K562 (cell line): ENCODE data around the gene FGFR1OP2. TPM values are rescaled to one million over a fixed set of nuclear protein-coding genes. Genes with fewer than 3 reads are reported as not detected.

Experiments
- ATAC-seq: fragments of 200-7000 bp; cut with Tn5 transposase; 3 replicates; pipeline ENCODE4 v1.9.1; 2020; ENCODE audit warnings: moderate library complexity
- BruUV-seq: library from RNA; stranded (reverse); fragments of 400-500 nt; replicated peaks from 2 replicates; lab custom pipeline; 2021; lab: Mats Ljungman, UMichigan
- CTCF ChIA-PET: fragments of 300-600 bp; formaldehyde crosslinking; extraction: SDS; loops from one replicate; lab custom pipeline; 2021; ENCODE audit warnings: low intra/inter-chr PET ratio; lab: Yijun Ruan, JAX
- POLR2A ChIA-PET: fragments of 300-600, 350-650 bp; sonication (Branson Sonifier 250); formaldehyde crosslinking; extraction: SDS; loops from one replicate; lab custom pipeline; 2021; ENCODE audit warnings: antibody characterized with exemption, inconsistent platforms; lab: Yijun Ruan, JAX
- DNase-seq, 4 experiments: peaks; one replicate each; pipeline versions ENCODE4 v3.0.0 to v3.0.0-alpha.2; 2011 to 2018; ENCODE audit warnings: low spot score in 3 of 4, mixed read lengths in 3 of 4; ENCODE audit errors: extremely low read depth in 1 of 4
- FAIRE-seq: peaks from 2 replicates; lab custom pipeline; 2011; peaks lifted over from hg19 to GRCh38; lab: Jason Lieb, UNC
- H2AFZ ChIP-seq: 2 replicates; pipeline ENCODE4 v1.6.0; 2011; ENCODE audit warnings: low read depth, low read length, control low read depth, inconsistent platforms
- H3K27ac ChIP-seq: fragments of 200-600 bp; 3 replicates; pipeline ENCODE4 v1.8.0; 2011; ENCODE audit warnings: low read depth, mild to moderate bottlenecking, control low read depth, inconsistent platforms, low read length, moderate library complexity, mixed read lengths; ENCODE audit errors: extremely low read depth
- H3K27me3 ChIP-seq, 2 experiments: fragments of 300-600 bp in 1 of 2; 2 replicates in 1 of 2; 3 replicates in 1 of 2; pipeline versions ENCODE4 v1.6.0 to v1.8.0; 2011; ENCODE audit warnings: inconsistent platforms in 2 of 2, low read length in 2 of 2, mild to moderate bottlenecking in 1 of 2, mixed read lengths in 1 of 2, moderate library complexity in 1 of 2; ENCODE audit not compliant: control insufficient read depth in 2 of 2, insufficient read depth in 2 of 2
- H3K36me3 ChIP-seq: fragments of 300-600 bp; 3 replicates; pipeline ENCODE4 v1.8.0; 2011; ENCODE audit warnings: mild to moderate bottlenecking, low read length, inconsistent platforms; ENCODE audit not compliant: control insufficient read depth, insufficient read depth
- H3K4me1 ChIP-seq, 2 experiments: fragments of 200-600 bp in 1 of 2; replicated peaks in 1 of 2; 2 replicates in 1 of 2; 3 replicates in 1 of 2; pipeline versions ENCODE4 v1.5.1 to v1.8.0; 2011; ENCODE audit warnings: inconsistent platforms in 2 of 2, low read length in 2 of 2, mild to moderate bottlenecking in 1 of 2, mixed read lengths in 1 of 2, moderate library complexity in 1 of 2; ENCODE audit not compliant: control insufficient read depth in 2 of 2, insufficient read depth in 2 of 2
- H3K4me2 ChIP-seq: 2 replicates; pipeline ENCODE4 v1.6.1; 2011; ENCODE audit warnings: low read length, control low read depth, inconsistent platforms, mixed read lengths; ENCODE audit not compliant: insufficient read depth
- H3K4me3 ChIP-seq: fragments of 200-600 bp; sonication (generic), shearing (Covaris generic); 2 replicates; pipeline ENCODE4 v1.5.1; 2016; ENCODE audit warnings: control low read depth, inconsistent platforms
- H3K79me2 ChIP-seq: fragments of 200-600 bp; 3 replicates; pipeline ENCODE4 v1.8.0; 2011; ENCODE audit warnings: low read length, inconsistent platforms; ENCODE audit not compliant: control insufficient read depth, insufficient read depth
- H3K9ac ChIP-seq, 2 experiments: 2 replicates each; pipeline versions ENCODE4 v1.6.0 to v1.6.1; 2011; ENCODE audit warnings: low read depth in 2 of 2, low read length in 2 of 2, control low read depth in 1 of 2, inconsistent platforms in 1 of 2, mild to moderate bottlenecking in 1 of 2, mixed read lengths in 1 of 2; ENCODE audit not compliant: insufficient read depth in 1 of 2
- H3K9me1 ChIP-seq: one replicate; pipeline ENCODE4 v1.6.0; 2011; ENCODE audit warnings: inconsistent platforms, mild to moderate bottlenecking, low read length, moderate library complexity; ENCODE audit not compliant: control insufficient read depth, insufficient read depth
- H3K9me3 ChIP-seq: replicated peaks from 2 replicates; pipeline ENCODE4 v1.5.1; 2011; ENCODE audit warnings: low read depth, low read length, inconsistent platforms; ENCODE audit not compliant: control insufficient read depth, insufficient read depth
- H4K20me1 ChIP-seq: replicated peaks from 2 replicates; pipeline ENCODE4 v1.6.1; 2011; ENCODE audit warnings: low read length, inconsistent platforms, mixed read lengths; ENCODE audit not compliant: control insufficient read depth, insufficient read depth
- BRD9 ChIP-seq: fragments of 450-650 bp; IDR thresholded peaks from 2 replicates; pipeline ENCODE4 v1.6.1; 2018; ENCODE audit warnings: low read depth; ENCODE audit not compliant: partially characterized antibody
- CHD1 ChIP-seq: fragments of 200-600 bp; sonication (generic); IDR thresholded peaks from one replicate; pipeline ENCODE4 v1.6.1; 2012; ENCODE audit warnings: mild to moderate bottlenecking, moderate library complexity, low read length, inconsistent platforms
- CREM ChIP-seq: IDR thresholded peaks from 2 replicates; pipeline ENCODE4 v1.6.1; 2014; ENCODE audit warnings: antibody characterized with exemption, low read depth
- CTBP1 ChIP-seq: fragments of 450-650 bp; IDR thresholded peaks from 2 replicates; pipeline ENCODE4 v1.6.1; 2016; ENCODE audit warnings: borderline replicate concordance
- HNRNPL ChIP-seq: fragments of 200-400 bp; formaldehyde crosslinking; IDR thresholded peaks from 2 replicates; pipeline ENCODE4 v1.6.1; 2017; ENCODE audit warnings: low read depth, mild to moderate bottlenecking, low read length
- KDM5B ChIP-seq: fragments of 200-600 bp; sonication (generic); IDR thresholded peaks from 2 replicates; pipeline ENCODE4 v1.6.1; 2012; ENCODE audit warnings: low read depth, mild to moderate bottlenecking, moderate library complexity, low read length, control low read depth, inconsistent platforms; ENCODE audit not compliant: insufficient replicate concordance
- POLR2A ChIP-seq: fragments of 450-650 bp; conservative IDR thresholded peaks from 2 replicates; pipeline ENCODE4 v1.6.1; 2016
- ZNF184 ChIP-seq: sonication (generic); formaldehyde crosslinking; IDR thresholded peaks from 2 replicates; pipeline ENCODE4 v1.5.0; 2020; ENCODE audit warnings: missing genetic modification reagents
- WGBS: fragments of 100-300 bp; shearing (Covaris generic); methylation state at CpG from one replicate; pipeline ENCODE4 v1.1.6; 2016; ENCODE audit warnings: low coverage, mixed read lengths; ENCODE audit not compliant: insufficient coverage; ENCODE audit errors: missing lambda C conversion rate; 5-methylcytosine and 5-hydroxymethylcytosine counted together
- in situ Hi-C: fragments of 300-500 bp; cut with MboI; formaldehyde crosslinking; loops from 4 replicates; pipeline ENCODE4 v1.15.0; 2018; ENCODE audit warnings: inconsistent platforms, mixed read lengths
- intact Hi-C: fragments of 100-400 bp; cut with micrococcal nuclease; formaldehyde crosslinking; loops from 2 replicates; pipeline ENCODE4 v1.14.2; 2022
- polyA plus RNA-seq, 8 experiments: library from polyadenylated mRNA; depleted of rRNA in 4 of 8; stranded (reverse) in 5 of 8; unstranded in 3 of 8; fragments of >200 nt; fragmentation: Nextera tagmentation in 2 of 8; fragmentation: Illumina TruSeq in 1 of 8; extraction: Ambion mirVana in 2 of 8; extraction: Trizol in 1 of 8; gene quantifications; 2 replicates each; pipeline versions ENCODE4 v1.2.1 to v1.2.3, GENCODE V29; 2011 to 2014; ENCODE audit warnings: inconsistent platforms in 1 of 8, missing spikeins in 1 of 8
- total RNA-seq, 7 experiments: library from RNA; depleted of rRNA in 6 of 7; stranded (reverse); fragments of >200 nt in 6 of 7; fragmentation: Illumina TruSeq in 2 of 7; extraction: Trizol in 2 of 7; gene quantifications; 2 replicates each; pipeline versions ENCODE4 v1.2.1 to v1.2.3, GENCODE V29; 2011 to 2021; ENCODE audit warnings: low replicate concordance in 1 of 7
- TF ChIP-seq, protein P1 (sequence below): IDR thresholded peaks from 3 replicates; pipeline ENCODE4 v1.6.1; 2011; ENCODE audit warnings: borderline replicate concordance, mild to moderate bottlenecking; ENCODE audit not compliant: insufficient read length, insufficient read depth
- TF ChIP-seq, protein P2 (sequence below), 2 experiments: fragments of 450-650 bp; IDR thresholded peaks; 2 replicates each; pipeline ENCODE4 v1.6.1; 2016
- TF ChIP-seq, protein P3 (sequence below): sonication (generic); IDR thresholded peaks from 2 replicates; pipeline ENCODE4 v1.6.1; 2016

Gene FGFR1OP2
- total and polyA plus RNA-seq, 9 of the 15 experiments (the other 6 are each of a cell fraction or from before 2014, with no cell fraction given) = 31.6 to 49.0 (median 37.1) TPM

DNA sequence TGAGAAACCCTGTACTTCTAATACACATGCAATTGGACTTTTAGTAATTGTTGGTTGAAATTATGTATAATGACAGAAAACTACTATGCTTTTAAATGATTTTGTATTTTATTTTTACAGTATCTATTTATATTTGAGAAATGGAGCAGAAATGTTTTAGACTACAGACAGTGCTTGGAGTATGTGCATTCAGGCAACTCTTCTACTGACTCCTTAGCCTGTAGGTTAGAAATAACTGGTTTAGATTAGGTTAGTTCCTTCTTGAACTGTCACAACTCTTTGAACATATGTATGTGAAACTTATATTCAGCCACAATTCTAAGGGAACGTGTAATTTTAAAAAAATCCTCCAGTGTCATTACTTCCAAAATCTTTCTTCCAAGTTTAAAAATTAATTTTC is 1.7 kb downstream of the FGFR1OP2 start:
- no peaks in the 10 kb centered on the region for H3K9me1 ChIP-seq
- in situ Hi-C loops = loop anchor here (5.0 kb wide), 1 partner anchor 72 kb away; the partner anchor contains the start of gene TM7SF3
- peak overlapping the region in 1 of 2 experiments; percentile 94; a peak in 3 of 4 replicates for H3K9ac ChIP-seq
- no TSS peak for BruUV-seq
- intact Hi-C loops = no loop called here
- H3K27me3 ChIP-seq = no peaks in the 10 kb centered on the region
- no peak overlapping the region for H2AFZ ChIP-seq
- 0% methylated on average over 1 of the region's 1 CpG for WGBS
- peaks cover 5% of the 10 kb centered on the region; the same call in 2 of the 3 replicates for H3K36me3 ChIP-seq
- DNase-seq = peak in 1 of 4 experiments; percentile 14
- ChIA-PET CTCF (no interaction called here), POLR2A (no interaction called here)
- ATAC-seq = peak; percentile 56
- peaks cover 96% of the 10 kb centered on the region for H3K79me2 ChIP-seq
- FAIRE-seq = no peak
- H3K4me3 ChIP-seq = peak overlapping the region; percentile 84
- peak overlapping the region; percentile 95; the same call in 2 of the 3 replicates for H3K27ac ChIP-seq
- TF ChIP-seq CTBP1 = no peak
- no peak for TF ChIP-seq POLR2A
- peak; percentile 50 for TF ChIP-seq CHD1
- TF ChIP-seq, protein P1, sequence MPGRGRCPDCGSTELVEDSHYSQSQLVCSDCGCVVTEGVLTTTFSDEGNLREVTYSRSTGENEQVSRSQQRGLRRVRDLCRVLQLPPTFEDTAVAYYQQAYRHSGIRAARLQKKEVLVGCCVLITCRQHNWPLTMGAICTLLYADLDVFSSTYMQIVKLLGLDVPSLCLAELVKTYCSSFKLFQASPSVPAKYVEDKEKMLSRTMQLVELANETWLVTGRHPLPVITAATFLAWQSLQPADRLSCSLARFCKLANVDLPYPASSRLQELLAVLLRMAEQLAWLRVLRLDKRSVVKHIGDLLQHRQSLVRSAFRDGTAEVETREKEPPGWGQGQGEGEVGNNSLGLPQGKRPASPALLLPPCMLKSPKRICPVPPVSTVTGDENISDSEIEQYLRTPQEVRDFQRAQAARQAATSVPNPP = no peak
- no peak for TF ChIP-seq KDM5B
- TF ChIP-seq HNRNPL = no peak
- no peak for TF ChIP-seq BRD9
- TF ChIP-seq, protein P2, sequence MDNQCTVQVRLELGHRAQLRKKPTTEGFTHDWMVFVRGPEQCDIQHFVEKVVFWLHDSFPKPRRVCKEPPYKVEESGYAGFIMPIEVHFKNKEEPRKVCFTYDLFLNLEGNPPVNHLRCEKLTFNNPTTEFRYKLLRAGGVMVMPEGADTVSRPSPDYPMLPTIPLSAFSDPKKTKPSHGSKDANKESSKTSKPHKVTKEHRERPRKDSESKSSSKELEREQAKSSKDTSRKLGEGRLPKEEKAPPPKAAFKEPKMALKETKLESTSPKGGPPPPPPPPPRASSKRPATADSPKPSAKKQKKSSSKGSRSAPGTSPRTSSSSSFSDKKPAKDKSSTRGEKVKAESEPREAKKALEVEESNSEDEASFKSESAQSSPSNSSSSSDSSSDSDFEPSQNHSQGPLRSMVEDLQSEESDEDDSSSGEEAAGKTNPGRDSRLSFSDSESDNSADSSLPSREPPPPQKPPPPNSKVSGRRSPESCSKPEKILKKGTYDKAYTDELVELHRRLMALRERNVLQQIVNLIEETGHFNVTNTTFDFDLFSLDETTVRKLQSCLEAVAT (IDR thresholded peaks at IDR 0.05) = no peak
- TF ChIP-seq ZNF184 = no peak
- TF ChIP-seq, protein P3, sequence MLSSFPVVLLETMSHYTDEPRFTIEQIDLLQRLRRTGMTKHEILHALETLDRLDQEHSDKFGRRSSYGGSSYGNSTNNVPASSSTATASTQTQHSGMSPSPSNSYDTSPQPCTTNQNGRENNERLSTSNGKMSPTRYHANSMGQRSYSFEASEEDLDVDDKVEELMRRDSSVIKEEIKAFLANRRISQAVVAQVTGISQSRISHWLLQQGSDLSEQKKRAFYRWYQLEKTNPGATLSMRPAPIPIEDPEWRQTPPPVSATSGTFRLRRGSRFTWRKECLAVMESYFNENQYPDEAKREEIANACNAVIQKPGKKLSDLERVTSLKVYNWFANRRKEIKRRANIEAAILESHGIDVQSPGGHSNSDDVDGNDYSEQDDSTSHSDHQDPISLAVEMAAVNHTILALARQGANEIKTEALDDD = peak; percentile 90
- TF ChIP-seq CREM = no peak
- 0 out of 2 replicates have a peak, but pooled peaks cover 5% of the 10 kb centered on the region for H4K20me1 ChIP-seq
- H3K4me1 ChIP-seq = peaks cover 0 to 25% of the 10 kb centered on the region in 2 experiments; a peak in 3 of 5 replicates
- H3K9me3 ChIP-seq = no peaks in the 10 kb centered on the region
- peak overlapping the region; percentile 98 for H3K4me2 ChIP-seq
